Central memory CD4-positive, alpha-beta T cell (primary cell): ENCODE measurements around the gene PLA1A.
"Not testable (repeated sequence)": the region's sequence is repeated elsewhere in the genome, so short reads cannot be mapped to it uniquely, and the experiment has no call there.

Source experiments
- DNase-seq: peaks from one replicate; pipeline ENCODE4 v3.0.0; 2022

Gene PLA1A

DNA sequence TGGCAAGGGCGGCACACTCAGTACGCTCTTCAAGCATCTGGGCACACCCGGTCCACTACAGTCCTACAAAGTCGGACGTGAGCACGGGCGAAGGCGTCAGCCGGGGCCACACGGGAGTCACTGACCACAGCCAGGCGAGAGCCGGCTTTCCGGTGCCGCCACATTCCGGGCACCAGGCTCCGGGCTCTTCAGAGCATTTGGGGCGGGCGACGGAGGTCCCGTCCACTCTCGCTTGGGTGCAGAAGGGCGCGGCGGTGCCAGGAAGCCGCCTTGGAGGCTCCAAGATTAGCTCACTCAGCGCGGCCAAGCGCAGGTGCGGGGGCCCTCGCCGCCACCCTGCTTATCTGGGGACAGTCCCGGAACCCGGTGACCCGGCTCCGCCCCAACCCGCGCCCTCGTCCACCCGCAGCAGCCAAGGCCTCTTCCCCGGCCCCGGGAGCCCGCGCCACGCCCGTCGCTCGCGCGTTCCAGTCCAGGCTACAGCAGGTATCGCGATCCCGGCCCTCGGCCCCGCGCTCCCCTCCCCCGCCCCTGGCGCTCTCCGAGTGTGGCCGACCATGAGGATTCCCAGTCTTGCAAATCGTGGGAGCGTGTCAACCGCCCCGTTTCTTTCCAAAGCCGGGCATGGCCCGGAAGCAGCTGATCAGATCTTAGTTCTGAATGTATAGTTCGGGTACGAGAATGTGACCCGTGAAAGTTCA, 18.2 kb upstream of the PLA1A start, which contains the start of gene ADPRH:
Gene ADPRH, plus strand, starts transcription at position 127 of the 701 bp plus-strand sequence. CDS start 2,678 bp downstream, outside the sequence.
- peak; percentile 29 for DNase-seq

DNA sequence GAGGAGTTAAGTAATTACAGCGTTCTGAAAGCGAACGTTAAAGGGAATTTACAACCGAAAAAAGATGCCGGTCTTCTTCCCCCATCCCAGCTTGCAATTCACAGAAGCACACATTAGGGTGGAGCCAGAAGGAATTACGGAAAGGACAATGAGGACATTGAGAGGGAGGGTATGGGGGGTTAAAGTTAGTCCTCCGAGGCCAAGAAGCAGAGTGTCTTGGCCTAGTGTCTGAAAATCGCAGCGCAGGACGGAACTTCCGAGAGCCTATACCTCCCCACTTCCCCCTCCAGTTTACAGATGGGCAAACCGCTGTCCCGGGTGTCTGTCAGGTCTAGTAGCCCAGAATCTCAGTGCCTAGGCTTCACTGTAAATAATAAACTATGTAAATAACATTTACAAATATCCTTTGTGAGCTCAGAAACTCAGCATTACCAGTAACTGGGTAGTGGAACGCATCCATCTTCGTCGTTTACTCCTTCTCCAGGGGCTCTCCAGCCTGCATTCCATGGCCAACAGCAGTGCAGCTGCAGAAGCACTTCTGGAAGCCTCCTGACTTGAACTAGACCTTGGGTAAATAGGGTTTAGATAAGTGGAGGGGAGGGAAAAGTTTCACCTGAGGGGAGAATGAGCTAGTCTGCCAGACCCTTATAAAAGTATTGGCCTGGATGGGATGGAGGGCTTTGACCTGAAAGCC, 17.5 kb upstream of the PLA1A start:
- DNase-seq, result peak; percentile 7

DNA sequence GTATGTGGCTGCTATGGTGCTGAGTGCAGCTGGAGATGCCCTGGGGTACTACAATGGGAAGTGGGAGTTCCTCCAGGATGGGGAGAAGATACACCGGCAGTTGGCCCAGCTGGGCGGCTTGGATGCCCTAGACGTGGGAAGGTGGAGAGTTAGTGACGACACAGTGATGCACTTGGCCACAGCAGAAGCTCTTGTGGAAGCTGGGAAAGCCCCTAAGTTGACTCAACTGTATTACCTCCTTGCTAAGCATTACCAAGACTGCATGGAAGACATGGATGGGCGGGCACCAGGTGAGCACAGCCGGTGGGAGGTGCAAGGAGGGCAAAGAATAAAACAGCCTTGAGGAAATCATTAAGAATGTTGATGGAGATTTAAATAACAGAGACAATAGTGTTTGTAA, 15.5 kb upstream of the PLA1A start:
- no peak for DNase-seq

DNA sequence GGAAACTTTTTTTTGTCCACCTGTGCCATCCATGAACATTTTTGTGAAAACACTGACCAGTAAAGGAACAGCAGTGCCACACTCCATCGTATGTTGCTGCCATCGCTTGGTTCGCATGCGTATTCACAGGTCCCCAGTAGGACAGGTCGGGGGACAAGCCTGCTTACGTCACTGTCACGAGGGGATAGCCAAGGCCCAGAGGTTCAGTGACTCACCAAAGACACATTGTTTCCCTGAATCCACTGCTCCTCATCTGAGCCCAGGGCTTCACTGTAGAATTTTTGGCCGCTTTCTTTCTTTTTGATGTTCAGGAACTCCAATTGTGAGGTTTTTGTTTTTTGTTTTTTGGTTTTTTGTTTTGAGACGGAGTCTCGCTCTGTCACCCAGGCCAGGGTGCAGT, 12.5 kb upstream of the PLA1A start:
- no peak for DNase-seq

DNA sequence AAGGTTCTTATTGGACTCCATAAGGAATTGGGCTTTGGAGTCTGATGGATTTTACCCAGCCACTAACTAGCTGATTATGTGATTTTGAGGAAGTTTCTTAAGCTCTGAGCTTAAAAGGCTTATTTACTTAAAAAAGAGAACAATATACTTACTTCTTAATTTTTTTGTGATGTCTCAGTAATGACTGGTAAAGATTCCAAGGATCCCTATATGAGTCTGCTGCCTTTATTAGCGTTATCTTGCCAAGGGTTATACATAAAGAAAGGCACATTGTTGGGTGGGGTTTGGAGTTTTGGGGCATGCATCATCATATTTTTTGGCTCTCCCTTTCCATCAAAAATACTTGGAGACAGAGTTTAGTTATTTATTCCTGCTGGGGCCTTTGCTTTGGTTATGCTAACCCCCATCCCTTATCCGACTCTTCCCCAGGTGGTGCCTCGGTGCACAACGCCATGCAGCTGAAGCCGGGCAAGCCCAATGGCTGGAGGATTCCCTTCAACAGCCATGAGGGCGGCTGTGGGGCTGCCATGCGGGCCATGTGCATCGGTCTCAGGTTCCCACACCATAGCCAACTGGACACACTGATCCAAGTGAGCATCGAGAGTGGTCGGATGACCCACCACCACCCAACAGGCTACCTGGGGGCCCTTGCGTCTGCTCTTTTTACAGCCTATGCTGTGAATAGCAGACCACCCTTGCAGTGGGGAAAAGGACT, 11.7 kb upstream of the PLA1A start:
- no peak for DNase-seq

DNA sequence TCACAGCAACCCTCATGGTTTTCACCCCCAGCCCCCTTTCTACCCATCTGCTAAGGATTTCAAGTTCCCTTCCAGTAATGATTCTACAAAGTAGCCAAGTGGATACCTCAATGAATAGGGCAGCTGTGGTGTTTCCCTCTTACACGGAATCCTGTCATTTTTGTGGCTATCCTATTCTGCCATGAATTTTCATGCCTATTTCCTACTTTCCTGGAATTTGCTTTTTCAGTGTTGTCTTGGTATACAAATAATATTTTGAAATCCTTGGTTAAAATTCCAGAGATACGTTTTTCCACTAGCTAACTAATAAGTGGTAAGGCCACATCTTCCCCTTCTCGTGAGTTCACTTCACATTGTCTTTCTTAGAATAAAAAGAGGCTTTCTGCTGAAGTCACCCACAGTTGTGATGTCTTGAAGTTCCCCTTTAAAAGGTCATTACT, 10.9 kb upstream of the PLA1A start:
- DNase-seq, result no peak

DNA sequence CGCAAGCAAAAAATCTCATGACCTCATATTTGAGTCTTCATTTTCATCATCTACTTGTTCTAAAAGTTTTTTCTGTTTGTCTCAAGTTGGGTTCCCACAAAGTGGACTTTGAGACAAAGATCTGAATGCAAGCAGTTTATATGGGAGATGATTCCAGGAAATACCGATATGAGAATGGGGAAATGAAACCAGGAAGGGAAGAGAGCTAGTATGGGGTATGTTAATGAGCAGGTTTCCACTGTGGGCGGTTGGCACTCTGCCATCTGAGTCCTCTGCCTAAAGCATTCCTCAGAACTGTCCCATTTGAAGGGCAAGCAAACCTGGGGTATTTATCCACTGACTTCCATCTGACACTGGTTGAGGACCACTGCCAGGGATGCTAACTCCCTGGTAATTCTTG, 9.6 kb upstream of the PLA1A start:
- no peak for DNase-seq

DNA sequence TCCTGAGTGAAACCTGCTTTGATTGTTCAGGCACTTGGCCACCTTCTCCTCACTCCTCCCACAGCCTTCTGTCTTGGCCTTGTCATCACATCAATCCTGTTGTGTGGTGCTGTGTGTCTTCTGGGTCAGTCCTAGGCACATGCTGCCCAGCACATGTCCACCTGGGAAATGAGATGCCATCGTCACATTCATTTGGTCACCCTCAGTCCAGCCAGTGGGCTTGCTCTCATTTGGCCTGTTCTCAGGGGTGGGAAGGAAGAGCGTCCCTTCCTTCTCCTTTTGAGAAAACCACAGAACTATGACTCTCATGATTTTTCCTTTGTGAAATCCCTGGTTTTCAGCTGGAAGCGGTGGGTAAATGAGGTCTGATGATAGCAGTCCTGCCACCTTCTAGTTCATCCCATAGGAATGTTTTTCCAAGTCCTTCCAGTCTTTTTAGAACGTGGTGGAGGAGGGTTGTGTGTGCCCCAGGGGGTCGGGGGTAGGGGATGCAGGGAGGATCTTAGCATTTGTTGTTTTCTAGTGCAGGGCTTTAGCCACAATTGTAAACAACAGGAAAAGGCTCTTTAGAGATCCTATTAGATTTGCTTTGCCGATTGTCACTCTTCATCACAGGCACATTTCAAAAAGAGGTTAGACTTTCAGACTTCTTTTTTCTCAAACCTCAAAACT, 8.4 kb upstream of the PLA1A start:
- no peak for DNase-seq

DNA sequence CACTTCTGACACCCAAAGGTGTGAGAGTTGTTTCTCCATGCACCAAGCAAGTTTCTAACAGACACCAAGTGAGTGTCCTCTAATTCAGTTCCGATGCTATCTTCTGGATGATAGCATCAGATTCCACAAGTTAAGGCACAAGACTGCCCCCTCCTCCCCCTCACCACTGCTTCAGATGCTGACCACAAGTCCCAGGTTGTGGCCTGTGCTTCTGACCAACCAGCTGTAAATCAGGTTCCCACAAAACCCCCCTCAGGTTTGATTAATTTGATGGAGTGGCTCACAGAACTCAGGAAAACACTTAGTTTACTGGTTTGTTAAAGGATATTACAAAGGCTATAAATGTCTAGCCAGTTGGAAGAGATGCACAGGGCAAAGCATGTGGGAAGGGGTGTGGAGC, 7.0 kb upstream of the PLA1A start:
- DNase-seq, result no peak

DNA sequence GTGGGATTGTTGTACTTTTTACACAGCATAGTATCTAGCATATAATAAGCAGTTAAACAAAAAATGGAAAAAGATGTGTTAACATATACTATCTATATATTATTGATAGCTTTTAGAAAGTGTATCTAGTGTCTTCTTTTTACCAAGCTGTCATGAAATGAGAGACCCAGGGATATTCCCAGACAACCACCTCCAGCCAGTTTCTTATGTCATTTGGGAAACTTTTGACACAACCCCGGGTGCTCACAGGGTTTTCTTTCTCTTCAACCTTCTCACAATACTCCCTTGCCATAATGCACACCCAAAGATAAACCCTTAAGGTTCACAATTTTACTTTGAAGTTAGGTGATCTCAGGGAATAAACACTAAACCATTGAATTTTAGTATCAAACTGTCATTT, 4.8 kb upstream of the PLA1A start:
- no peak for DNase-seq

DNA sequence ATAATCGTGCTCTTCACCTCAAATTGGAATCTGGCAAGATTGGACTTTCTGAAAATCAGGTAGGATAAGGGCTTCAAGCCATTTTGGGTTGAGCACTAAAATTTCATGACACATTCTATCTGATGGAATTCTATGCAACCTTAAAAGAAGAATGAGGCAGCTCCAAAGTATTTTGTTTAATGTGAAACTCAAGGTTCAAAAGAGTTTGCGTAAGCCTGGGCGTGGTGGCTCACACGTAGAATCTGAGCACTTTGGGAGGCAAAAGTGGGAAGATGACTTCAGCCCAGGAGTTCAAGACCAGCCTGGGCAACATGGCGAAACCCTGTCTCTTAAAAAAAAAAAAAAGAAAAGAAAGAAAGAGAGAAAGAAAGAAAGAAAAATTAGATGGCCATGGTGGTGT, 3.6 kb upstream of the PLA1A start:
- DNase-seq, result no peak

DNA sequence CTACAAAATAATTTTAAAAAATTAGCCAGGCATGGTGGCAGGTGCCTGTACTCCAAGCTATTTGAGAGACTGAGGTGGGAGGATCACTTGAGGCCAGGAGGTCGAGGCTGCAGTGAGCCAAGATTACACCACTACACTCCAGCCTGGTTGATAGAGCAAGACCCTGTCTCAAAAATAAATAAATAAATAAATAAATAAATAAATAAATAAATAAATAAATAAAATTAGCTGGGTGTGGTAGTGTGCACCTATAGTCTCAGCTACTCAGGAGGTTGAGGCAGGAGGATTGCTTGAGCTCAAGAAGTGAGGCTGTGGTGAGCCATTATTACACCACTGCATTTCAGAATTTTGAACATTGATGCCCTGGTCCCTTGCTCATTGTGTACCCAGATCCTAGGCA, 2.8 kb upstream of the PLA1A start:
- DNase-seq, result not testable (repeated sequence)

DNA sequence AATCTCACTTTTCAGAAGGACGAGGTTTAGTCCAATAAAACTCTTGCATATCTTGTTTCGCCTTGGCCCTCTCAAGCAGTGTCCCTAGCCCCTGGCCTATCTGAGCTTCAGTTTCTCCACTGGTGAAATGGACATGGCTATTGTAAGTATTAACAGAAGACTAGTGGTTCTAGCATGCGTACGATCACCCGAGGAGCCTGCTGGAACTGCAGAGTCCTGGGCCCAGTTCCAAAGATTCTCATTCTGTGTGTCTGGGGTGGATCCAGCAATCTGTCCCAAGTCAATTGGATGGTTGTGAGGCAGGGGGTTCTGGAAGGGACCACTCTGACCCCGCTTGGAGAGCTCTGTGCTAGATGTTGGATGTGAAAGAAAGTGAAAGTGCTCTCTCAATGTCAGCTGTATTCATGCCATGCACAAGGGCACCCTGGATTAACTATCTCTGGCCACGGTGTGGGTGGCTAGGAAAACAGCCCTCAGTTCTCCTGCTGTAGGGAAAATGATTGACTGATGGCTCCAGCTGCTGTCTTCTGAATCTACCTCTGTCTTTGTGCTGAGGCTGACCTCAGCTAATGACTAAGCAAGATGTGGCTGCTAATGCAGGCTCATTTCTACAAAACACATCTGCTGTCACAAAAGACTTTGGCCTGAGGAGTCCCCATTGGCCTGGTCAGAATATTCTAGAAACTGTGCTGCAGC, 1.9 kb upstream of the PLA1A start:
- no peak for DNase-seq

DNA sequence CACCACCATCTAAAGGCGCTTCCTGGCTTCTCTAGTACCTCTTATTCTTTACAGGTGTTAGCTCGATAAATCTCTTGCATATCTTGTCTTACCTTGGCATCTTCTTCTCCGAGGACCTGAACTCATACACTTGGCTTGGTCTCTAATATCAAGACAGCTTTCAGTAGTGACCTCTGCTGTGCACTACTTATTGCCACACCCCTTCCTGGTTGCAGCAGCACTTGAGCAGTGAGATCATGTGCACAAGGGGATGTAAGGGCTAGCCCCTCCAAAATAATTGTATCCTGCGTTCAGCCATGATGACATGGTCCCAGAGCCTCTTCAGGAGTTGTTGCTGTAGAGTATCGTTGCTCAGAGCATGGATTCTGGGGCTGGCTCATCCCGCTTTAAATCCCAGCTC, 1.3 kb upstream of the PLA1A start:
- DNase-seq, result no peak

DNA sequence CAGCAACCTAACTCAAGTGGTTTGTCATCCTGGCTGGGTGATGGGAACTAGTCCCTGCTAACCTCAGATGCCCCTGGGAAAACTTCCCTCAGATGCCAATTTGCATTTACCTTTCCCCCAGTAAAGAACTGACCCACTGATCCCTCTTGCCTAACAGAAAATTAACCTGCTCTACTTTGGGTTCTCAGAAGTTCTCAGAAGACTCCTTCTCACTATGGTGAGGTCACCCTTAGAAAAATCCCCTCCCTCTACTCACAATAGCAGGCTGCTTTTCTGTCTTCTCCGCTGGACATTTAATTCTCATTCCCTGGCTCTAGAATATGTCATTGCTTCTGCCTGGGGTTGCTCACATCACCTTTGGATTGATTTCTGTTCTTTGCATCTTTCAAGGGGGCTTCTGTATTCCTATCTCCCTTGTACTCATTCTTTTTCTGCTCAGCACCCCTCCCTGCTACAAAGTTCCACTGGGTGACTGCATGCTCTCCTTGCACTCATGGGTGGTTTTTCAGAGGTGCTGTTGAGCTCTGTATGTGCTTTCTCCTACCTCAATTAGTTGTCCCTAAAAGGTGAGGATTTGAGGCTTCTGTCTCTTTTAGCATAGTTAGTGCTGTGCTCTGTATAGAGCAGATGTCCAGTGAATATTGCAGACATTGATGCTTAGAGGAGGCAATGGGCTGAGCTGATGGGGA, 869 bp downstream of the PLA1A start:
- no peak for DNase-seq

DNA sequence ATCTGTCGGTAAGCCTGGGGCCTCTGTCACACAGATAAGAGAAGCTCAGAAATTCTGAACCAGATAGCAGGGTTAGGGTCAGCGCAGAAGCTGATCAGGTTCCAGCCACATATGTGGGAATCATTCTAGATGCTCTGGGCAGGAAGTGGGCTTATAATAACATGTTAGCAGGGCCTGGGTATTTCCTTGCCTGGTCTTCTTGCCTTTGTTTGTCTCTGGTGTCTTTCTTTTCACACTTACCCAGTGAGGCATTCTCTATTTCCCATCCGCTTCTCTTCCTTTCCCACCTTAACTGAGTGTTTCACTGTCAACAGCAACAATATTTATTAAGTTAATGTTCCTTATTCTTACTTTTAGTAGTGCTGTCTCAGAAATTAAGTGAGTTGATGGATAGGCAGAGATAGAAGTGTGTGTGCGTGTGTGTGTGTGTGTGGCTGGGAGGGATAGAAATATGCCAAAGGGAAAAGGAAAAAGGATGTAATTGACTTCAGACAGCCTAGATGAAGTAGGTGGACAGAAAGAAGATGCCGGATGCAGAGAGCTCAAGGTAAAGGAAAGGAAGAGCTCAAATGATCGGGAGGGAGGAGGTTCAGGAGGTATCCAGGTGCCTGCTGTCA, 2.0 kb downstream of the PLA1A start:
- no peak for DNase-seq

DNA sequence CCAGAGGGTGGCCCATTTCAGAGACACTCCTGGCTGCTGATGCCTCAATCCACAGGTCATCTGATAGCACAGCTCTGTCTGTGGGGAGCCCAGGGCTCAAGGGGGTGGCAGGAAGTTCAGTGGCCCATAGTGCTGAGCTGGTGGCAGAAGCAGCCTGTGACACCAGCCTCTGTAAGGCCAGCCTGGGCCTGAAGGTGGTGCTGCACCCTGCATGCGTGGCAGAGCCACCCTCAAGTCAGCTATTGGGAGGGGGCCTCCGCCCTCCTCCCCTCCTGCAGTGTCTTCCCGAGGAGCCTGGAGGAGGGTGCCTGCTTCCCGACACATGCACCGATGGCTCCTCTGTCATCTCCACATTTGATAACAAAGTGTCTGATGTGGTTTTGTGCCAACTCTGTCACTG, 3.0 kb downstream of the PLA1A start:
- no peak for DNase-seq

DNA sequence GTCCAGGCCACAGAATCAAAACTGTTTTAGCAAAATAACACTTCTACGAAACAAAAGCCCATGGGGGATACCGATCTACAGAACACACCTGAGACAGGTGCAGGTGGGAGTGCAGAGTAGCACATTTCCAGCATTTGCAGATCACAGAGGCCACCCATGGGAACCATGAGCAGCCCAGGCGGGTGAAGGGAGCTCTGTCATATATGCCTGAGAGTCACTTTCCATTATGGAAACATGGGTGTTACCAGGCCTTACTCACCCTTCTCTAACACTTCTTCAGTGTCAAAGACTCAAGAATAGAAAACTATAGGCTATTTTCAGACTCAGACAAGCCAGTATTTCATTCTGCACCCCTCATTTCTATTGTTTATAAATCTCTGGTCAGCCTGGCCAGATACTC, 3.5 kb downstream of the PLA1A start:
- DNase-seq, result no peak

DNA sequence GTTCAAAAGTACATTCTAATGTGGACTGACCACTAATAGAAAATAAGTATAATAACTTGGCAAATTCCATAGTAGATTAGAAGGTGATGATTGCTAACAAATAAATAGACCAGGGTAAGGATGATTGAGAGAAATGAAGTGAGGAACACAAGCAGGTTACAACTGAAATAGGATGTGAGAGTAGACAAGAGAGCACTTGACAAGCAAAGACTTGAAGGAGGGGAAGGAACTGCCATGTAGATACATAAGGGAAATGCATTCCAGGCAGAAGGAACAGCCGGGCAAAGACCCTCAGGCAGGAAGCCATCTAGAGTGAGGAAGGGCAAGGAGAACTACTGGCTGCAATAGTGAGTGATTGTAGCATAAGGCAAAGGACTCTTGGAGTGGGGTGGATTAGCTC, 5.0 kb downstream of the PLA1A start:
- no peak for DNase-seq

DNA sequence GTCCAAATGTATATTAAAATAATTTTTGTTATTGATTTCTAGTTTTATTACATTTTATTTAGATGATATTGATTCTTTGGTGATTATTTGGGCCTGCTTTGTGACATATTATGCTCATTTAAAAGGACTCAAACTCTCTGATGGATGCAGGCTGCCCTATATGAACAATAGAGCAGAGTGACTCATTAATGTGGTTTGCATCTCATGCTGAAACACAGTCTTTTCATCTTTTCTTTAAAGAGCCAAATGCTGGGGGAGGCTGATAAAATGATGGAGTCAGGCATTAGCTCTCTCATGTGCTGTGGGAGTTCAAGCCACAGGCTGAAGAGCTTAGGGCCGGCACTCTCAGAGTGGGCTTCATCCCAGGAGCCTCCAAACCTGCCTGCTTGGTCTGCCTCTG, 7.2 kb downstream of the PLA1A start:
- no peak for DNase-seq

DNA sequence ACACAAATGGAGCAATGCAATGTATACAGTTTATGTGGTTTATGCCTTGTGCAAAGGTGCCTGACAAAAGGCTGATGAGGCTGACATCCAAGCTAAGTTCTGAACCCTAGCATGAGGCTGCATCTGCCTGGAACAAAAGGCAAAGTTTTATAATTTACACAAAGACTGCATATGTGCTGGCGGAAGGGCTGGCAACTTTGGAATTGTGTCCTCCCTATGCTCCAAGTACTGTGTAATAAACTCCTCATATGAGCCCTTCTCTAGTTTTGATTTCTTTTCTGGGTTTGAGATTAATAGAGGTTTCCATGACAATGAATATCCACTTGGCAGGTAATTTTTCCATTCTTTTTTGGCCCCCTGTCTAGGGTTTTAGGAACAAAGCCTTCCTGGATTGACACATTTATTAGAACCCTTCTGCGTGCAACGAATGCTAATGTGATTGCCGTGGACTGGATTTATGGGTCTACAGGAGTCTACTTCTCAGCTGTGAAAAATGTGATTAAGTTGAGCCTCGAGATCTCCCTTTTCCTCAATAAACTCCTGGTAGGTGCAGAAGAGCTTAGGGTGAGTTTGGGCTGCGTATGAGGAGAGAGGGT, 10.8 kb downstream of the PLA1A start:
- no peak for DNase-seq
